ENCODE data around the gene MYPOP. TPM values are rescaled to one million over a fixed set of nuclear protein-coding genes. Genes with fewer than 3 reads are reported as not detected.

MYPOP gene
- total RNA-seq, 1 donor from 2014 or later: 1.3 TPM

DNA sequence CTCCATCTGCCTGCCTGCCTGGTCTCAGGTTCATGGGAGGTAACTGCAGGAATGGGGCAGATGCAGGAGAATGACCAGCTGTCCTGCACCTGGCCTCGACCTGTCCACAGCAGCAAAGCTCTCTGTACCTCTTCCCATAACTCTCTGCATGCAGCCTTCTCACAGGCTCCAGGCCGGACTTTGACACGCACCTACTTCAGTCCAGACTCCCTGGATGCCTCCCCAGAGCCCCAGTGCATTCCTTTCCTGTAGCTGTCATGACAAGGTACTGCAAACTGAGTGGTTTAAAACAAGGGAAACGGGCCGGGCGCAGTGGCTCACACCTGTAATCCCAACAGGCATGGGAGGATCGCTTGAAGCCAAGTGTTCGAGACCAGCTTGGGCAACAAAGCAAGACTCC is 8.9 kb upstream of the MYPOP start:
- TF ChIP-seq CTCF (conservative IDR thresholded peaks at IDR 0.05; ENCODE audit: low read depth, low read length): no peak
- no peak for DNase-seq (ENCODE audit: low read depth)
- H3K4me3 ChIP-seq (ENCODE audit: low read depth, low read length): no peak overlapping the region

DNA sequence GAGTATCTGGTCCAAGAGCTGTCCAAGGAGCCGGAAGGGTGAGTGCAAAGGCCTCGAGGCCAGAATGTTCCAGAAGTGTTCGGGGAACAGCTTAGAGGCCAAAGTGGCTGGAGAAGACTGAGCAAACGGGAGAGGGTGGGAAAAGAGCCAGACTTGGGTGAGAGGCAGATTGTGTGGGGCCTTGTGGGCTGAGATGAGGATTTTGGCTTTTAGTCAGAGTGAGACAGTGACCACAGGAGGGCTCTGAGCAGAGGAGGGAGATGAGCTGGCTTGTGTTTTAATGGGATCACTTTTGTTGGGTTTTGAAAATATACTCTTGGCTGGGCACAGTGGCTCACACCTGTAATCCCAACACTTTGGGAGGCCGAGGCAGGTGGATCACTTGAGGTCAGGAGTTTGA is 6.5 kb upstream of the MYPOP start:
- TF ChIP-seq CTCF (conservative IDR thresholded peaks at IDR 0.05; ENCODE audit: low read depth, low read length): peak; percentile 41
- DNase-seq (ENCODE audit: low read depth): no peak
- no peak overlapping the region for H3K4me3 ChIP-seq (ENCODE audit: low read depth, low read length)

- no peak for DNase-seq (ENCODE audit: low read depth)
- H3K4me3 ChIP-seq (ENCODE audit: low read depth, low read length): no peak overlapping the region
- TF ChIP-seq CTCF (conservative IDR thresholded peaks at IDR 0.05; ENCODE audit: low read depth, low read length): no peak
These were observed 3.8 kb upstream of the MYPOP start for GRCh38 chr19:45906221-45906620.

DNA sequence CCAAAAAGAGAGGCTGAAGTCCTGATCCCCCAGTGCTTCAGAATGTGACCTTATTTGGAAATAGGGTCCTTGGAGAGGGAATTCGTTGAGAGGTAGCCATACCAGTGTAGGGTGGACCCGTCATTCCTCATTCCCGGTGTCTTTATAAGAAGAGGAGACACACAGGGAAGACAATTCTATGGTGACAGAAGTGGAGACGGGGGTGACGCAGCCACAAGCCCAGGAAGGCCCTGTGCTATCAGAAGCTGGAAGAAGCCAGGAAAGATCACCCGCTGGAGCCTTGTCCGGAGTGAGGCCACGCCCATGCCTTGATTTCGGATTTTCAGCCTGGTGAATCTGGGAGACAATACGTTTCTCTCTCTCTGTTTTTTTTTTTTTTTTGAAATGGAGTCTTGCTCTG is 2.6 kb upstream of the MYPOP start:
- TF ChIP-seq CTCF (conservative IDR thresholded peaks at IDR 0.05; ENCODE audit: low read depth, low read length): no peak
- H3K4me3 ChIP-seq (ENCODE audit: low read depth, low read length): no peak overlapping the region
- no peak for DNase-seq (ENCODE audit: low read depth)

DNA sequence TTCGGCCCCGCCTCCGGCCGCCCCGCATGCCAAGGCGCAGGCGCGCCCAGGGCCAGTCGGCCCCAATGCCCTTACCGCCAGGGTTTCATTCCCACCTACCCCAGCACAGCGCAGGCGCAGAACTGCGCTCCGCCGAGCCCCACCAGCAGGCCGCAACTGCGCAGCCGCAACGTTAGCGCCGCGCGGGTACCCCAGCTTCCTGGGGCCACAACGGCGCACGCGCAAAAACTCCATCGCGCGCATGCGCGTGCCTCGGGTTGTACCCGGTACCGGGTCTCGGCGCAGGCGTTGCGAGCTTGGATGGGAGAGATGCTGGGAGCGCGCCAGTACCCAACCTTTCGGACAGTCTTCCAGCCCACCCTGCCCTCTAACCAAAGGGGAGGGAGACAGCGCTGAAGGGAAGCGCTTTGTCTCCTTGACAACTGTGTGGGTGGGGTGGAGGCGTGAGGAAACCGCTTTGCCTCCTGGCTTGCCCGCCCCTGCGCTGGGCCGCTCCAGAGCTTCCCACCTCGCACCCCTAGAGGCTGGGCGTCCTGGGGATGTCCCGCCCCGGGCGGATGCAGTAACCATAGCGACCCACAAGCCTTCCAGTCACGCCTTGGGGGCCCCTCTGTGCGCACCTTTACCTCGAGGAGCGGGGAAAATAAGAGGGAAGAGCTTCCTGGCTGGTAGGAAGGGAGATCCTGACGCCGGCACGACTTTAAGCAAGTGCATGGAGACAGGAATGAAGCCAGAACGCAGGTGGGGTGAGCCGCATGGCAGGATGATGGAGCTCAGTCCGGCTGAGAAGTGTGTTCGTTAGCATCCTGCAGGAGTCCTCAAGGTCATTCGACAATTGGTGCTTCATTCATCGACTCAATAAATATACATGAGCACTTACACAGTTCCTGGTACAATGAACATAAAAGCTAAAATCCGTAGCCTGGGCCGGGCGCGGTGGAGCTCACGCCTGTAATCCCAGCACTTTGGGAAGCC is 525 bp upstream of the MYPOP start:
- TF ChIP-seq CTCF (conservative IDR thresholded peaks at IDR 0.05; ENCODE audit: low read depth, low read length): no peak
- DNase-seq (ENCODE audit: low read depth): peak; percentile 54
- peak overlapping the region; percentile 91 for H3K4me3 ChIP-seq (ENCODE audit: low read depth, low read length)

- H3K4me3 ChIP-seq (ENCODE audit: low read depth, low read length): peak overlapping the region; percentile 91
- no peak for DNase-seq (ENCODE audit: low read depth)
- no peak for TF ChIP-seq CTCF (conservative IDR thresholded peaks at IDR 0.05; ENCODE audit: low read depth, low read length)
These were observed 941 bp downstream of the MYPOP start for GRCh38 chr19:45901432-45901911.
